GM12878 (cell line): ENCODE measurements around the gene MAMDC4. TPM values are rescaled to one million over a fixed set of nuclear protein-coding genes. Genes with fewer than 3 reads are reported as not detected.

Experiments used
- ATAC-seq: fragments of 200-7000 bp; cut with Tn5 transposase; 3 replicates; pipeline ENCODE4 v1.9.1; 2020; ENCODE audit warnings: mild to moderate bottlenecking, moderate library complexity
- BruUV-seq: library from RNA; stranded (reverse); fragments of 400-500 nt; replicated peaks from 2 replicates; lab custom pipeline; 2021; lab: Mats Ljungman, UMichigan
- CTCF ChIA-PET: fragments of 300-600 bp; sonication (Branson Sonifier 250); formaldehyde crosslinking; extraction: SDS; loops from one replicate; lab custom pipeline; 2021; ENCODE audit warnings: inconsistent platforms; lab: Yijun Ruan, JAX
- POLR2A ChIA-PET: fragments of 350-600 bp; formaldehyde crosslinking; extraction: SDS; loops from one replicate; lab custom pipeline; 2021; ENCODE audit warnings: inconsistent platforms; lab: Charles Lee
- RAD21 ChIA-PET: fragments of 300-600 bp; sonication (Branson Sonifier 250); formaldehyde crosslinking; loops from one replicate; lab custom pipeline; 2023; ENCODE audit warnings: antibody characterized with exemption; ENCODE audit not compliant: unreplicated experiment; lab: Charles Lee
- SMC1A ChIA-PET: fragments of 300-600 bp; sonication (Branson Sonifier 250); formaldehyde crosslinking; loops from one replicate; lab custom pipeline; 2023; ENCODE audit not compliant: unreplicated experiment, uncharacterized antibody; lab: Charles Lee
- DNase-seq: peaks from one replicate; pipeline ENCODE4 v3.0.0-alpha.2; 2011; ENCODE audit warnings: low read depth, low spot score
- FAIRE-seq: peaks from 3 replicates; lab custom pipeline; 2011; peaks lifted over from hg19 to GRCh38; lab: Jason Lieb, UNC
- H2AFZ ChIP-seq: 2 replicates; pipeline ENCODE4 v1.6.0; 2011; ENCODE audit warnings: low read depth, low read length, control low read depth; ENCODE audit not compliant: control insufficient read depth
- H3K27ac ChIP-seq: 2 replicates; pipeline ENCODE4 v1.5.1; 2011; ENCODE audit warnings: control low read depth; ENCODE audit not compliant: control insufficient read depth, insufficient read depth
- H3K27me3 ChIP-seq, 2 experiments: replicated peaks in 1 of 2; 2 replicates each; pipeline versions ENCODE4 v1.6.0 to v1.6.1; 2011; ENCODE audit warnings: low read length in 1 of 2; ENCODE audit not compliant: control insufficient read depth in 2 of 2, insufficient read depth in 2 of 2
- H3K36me3 ChIP-seq, 2 experiments: 2 replicates each; pipeline ENCODE4 v1.5.1; 2011; ENCODE audit warnings: low read length in 1 of 2; ENCODE audit not compliant: control insufficient read depth in 2 of 2, insufficient read depth in 2 of 2
- H3K4me1 ChIP-seq: 2 replicates; pipeline ENCODE4 v1.6.1; 2011; ENCODE audit warnings: mild to moderate bottlenecking, low read length, moderate library complexity, mixed read lengths; ENCODE audit not compliant: control insufficient read depth, insufficient read depth
- H3K4me2 ChIP-seq: 2 replicates; pipeline ENCODE4 v1.6.0; 2011; ENCODE audit warnings: control low read depth; ENCODE audit not compliant: control insufficient read depth, insufficient read depth
- H3K4me3 ChIP-seq: fragments of 200-600 bp; sonication (generic); 2 replicates; pipeline ENCODE4 v1.5.1; 2016
- H3K79me2 ChIP-seq: 2 replicates; pipeline ENCODE4 v1.6.0; 2011; ENCODE audit warnings: low read length; ENCODE audit not compliant: control insufficient read depth, insufficient read depth
- H3K9ac ChIP-seq: 2 replicates; pipeline ENCODE4 v1.8.0; 2011; ENCODE audit warnings: low read length, control low read depth, mixed read lengths; ENCODE audit not compliant: control insufficient read depth, insufficient read depth
- H3K9me3 ChIP-seq: replicated peaks from 3 replicates; pipeline ENCODE4 v1.5.1; 2011; ENCODE audit warnings: mild to moderate bottlenecking, low read length; ENCODE audit not compliant: control insufficient read depth, insufficient read depth
- H4K20me1 ChIP-seq: 2 replicates; pipeline ENCODE4 v1.6.0; 2011; ENCODE audit not compliant: control insufficient read depth, insufficient read depth
- FOXK2 ChIP-seq: fragments of 450-650 bp; IDR thresholded peaks from 2 replicates; pipeline ENCODE4 v1.6.1; 2017; ENCODE audit warnings: mild to moderate bottlenecking, moderate library complexity
- GATAD2B ChIP-seq: fragments of 450-650 bp; conservative IDR thresholded peaks from 2 replicates; pipeline ENCODE4 v1.6.1; 2017; ENCODE audit warnings: low read depth, mild to moderate bottlenecking, moderate library complexity
- NR2F1 ChIP-seq: fragments of 450-650 bp; conservative IDR thresholded peaks from 2 replicates; pipeline ENCODE4 v1.6.1; 2017; ENCODE audit warnings: mild to moderate bottlenecking
- POLR2A ChIP-seq: IDR thresholded peaks from 2 replicates; pipeline ENCODE4 v1.6.1; 2011; ENCODE audit warnings: low read depth, mild to moderate bottlenecking, low read length
- POLR2AphosphoS5 ChIP-seq: IDR thresholded peaks from 2 replicates; pipeline ENCODE4 v1.6.1; 2011; ENCODE audit warnings: mild to moderate bottlenecking, low read length, inconsistent platforms
- SMC3 ChIP-seq: IDR thresholded peaks from 2 replicates; pipeline ENCODE4 v1.6.1; 2011; ENCODE audit warnings: low read length, improper control_type of control experiment, borderline replicate concordance
- TAF1 ChIP-seq: IDR thresholded peaks from 2 replicates; pipeline ENCODE4 v1.6.1; 2011; ENCODE audit warnings: mild to moderate bottlenecking, low read depth, low read length, borderline replicate concordance
- TCF7 ChIP-seq: IDR thresholded peaks from 2 replicates; pipeline ENCODE4 v1.6.1; 2014; ENCODE audit warnings: antibody characterized with exemption, borderline replicate concordance
- ZNF207 ChIP-seq: fragments of 450-650 bp; IDR thresholded peaks from 2 replicates; pipeline ENCODE4 v1.6.1; 2014; ENCODE audit warnings: antibody characterized with exemption, mild to moderate bottlenecking, borderline replicate concordance
- ZNF274 ChIP-seq: IDR thresholded peaks from one replicate; pipeline ENCODE4 v1.8.0; 2011; ENCODE audit not compliant: insufficient read length, insufficient read depth
- WGBS: methylation state at CpG from one replicate; pipeline ENCODE4 v1.1.6; 2016; ENCODE audit warnings: low lambda C conversion rate; ENCODE audit not compliant: insufficient replicate concordance, insufficient coverage; ENCODE audit errors: missing lambda C conversion rate; 5-methylcytosine and 5-hydroxymethylcytosine counted together
- in situ Hi-C: fragments of 300-500 bp; cut with MboI; formaldehyde crosslinking; loops from 9 replicates; pipeline ENCODE4 v1.14.3; 2018; ENCODE audit warnings: mixed read lengths
- intact Hi-C: fragments of 100-400 bp; cut with micrococcal nuclease; formaldehyde crosslinking; loops from one replicate; pipeline ENCODE4 v1.14.2; 2022; ENCODE audit not compliant: unreplicated experiment
- polyA plus RNA-seq, 11 experiments: library from polyadenylated mRNA; depleted of rRNA in 4 of 11; unstranded in 6 of 11; stranded (reverse) in 5 of 11; fragments of >200 nt; fragmentation: Nextera tagmentation in 4 of 11; fragmentation: Illumina TruSeq in 1 of 11; extraction: Ambion mirVana in 4 of 11; extraction: Trizol in 1 of 11; gene quantifications; 1 replicate in 1 of 11; 2 replicates in 10 of 11; pipeline versions ENCODE4 v1.2.1 to v1.2.3, GENCODE V29; 2011 to 2016; ENCODE audit warnings: inconsistent platforms in 2 of 11, missing spikeins in 2 of 11, low read depth in 1 of 11
- total RNA-seq, 4 experiments: library from RNA; depleted of rRNA in 3 of 4; stranded (reverse); fragments of >200 nt in 3 of 4; fragmentation: Illumina TruSeq in 1 of 4; extraction: Trizol in 1 of 4; gene quantifications; 2 replicates each; pipeline versions ENCODE4 v1.2.1 to v1.2.3, GENCODE V29; 2013 to 2021
- TF ChIP-seq, protein P1 (sequence below): IDR thresholded peaks from 2 replicates; pipeline ENCODE4 v1.6.1; 2012; ENCODE audit warnings: low read depth, low read length, improper control_type of control experiment
- TF ChIP-seq, protein P2 (sequence below): fragments of 450-650 bp; IDR thresholded peaks from 2 replicates; pipeline ENCODE4 v1.6.1; 2017; ENCODE audit warnings: borderline replicate concordance
- TF ChIP-seq, protein P3 (sequence below): fragments of 450-650 bp; IDR thresholded peaks from 2 replicates; pipeline ENCODE4 v1.6.1; 2017; ENCODE audit warnings: mild to moderate bottlenecking
- TF ChIP-seq, protein P4 (sequence below): fragments of 450-650 bp; IDR thresholded peaks from 2 replicates; pipeline ENCODE4 v1.6.1; 2017; ENCODE audit warnings: mild to moderate bottlenecking, moderate library complexity

Gene MAMDC4
- total and polyA plus RNA-seq, 10 of the 15 experiments (the other 5 are each of a cell fraction or from before 2014, with no cell fraction given) = 0.22 to 5.7 (median 2.4) TPM; not detected in 1

DNA sequence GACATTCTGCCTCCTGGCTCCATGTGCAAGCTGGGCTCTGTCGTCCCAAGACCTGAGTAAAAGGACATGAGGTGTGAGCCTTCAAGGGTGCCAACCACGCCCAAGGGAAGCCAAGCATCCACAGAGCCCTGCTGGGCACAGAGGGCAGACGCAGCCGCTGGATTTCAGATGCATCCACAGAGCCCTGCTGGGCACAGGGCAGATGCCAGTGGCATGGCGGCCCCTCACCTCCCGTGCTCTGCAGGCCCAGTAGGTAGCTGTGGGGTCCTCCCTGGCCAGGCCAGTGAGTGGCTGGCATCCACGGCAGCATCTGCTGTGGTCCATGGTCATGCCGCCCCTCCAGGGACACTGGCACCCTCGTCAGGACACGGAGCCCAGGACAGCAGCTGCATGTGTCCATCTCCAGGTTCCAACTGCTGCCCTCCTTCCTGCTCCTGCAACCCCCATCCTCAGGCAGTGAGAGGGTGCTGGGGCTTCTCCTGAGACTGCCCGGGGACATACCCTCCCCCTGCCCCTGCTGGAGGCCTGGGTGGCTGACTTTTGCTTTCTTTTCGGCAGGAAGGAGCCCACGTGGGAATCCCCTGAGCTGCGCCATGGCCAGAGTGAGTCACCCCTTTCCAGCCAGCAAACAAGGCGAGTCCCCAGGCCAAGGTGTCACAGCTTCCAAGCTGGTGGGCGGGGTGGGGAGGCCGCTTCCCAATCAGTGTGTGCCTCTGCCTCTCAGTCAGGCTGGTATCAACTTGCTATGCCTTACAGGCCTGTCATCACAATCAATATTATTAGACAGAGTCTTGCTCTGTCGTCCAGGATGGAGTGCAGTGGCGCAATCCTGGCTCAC, 30.2 kb downstream of the MAMDC4 start:
- RAD21 ChIA-PET = interaction anchor here (0.7 to 2.0 kb wide), 8 partner anchors 13 to 152 kb away, joined by 3 to 23 read pairs (median 4); partner anchors contain the start of genes AJM1 and FUT7
- Histone ChIP-seq H3K36me3 (no peaks in the 10 kb centered on the region), H3K27ac (peak overlapping the region; percentile 85), H3K9me3 (no peaks in the 10 kb centered on the region), H4K20me1 (no peaks in the 10 kb centered on the region), H3K4me3 (peak overlapping the region; percentile 64), H3K4me1 (peaks cover 40% of the 10 kb centered on the region), H3K4me2 (peak overlapping the region; percentile 90), H3K27me3 (no peaks in the 10 kb centered on the region), H2AFZ (peak overlapping the region; percentile 72), H3K9ac (peak overlapping the region; percentile 67), H3K79me2 (peaks cover 20% of the 10 kb centered on the region)
- in situ Hi-C loops (no loop called here), intact Hi-C loops (loop anchor here (5.0 to 10.0 kb wide), 2 partner anchors 35 to 78 kb away; partner anchors contain the start of genes PHPT1 and RABL6)
- POLR2A ChIA-PET = interaction anchor here (0.8 to 4.6 kb wide), 11 partner anchors 9 to 268 kb away, joined by 3 to 41 read pairs (median 4); partner anchors contain the start of genes RABL6 and SAPCD2
- SMC1A ChIA-PET = interaction anchor here (0.6 to 8.0 kb wide), 8 partner anchors 10 to 72 kb away, joined by 3 to 70 read pairs (median 4); partner anchors contain the start of gene AJM1
- ATAC-seq (peak; percentile 69), FAIRE-seq (peak; percentile 94), DNase-seq (peak; percentile 73)
- no TSS peak for BruUV-seq
- CTCF ChIA-PET = interaction anchor here (1.1 to 6.9 kb wide), 8 partner anchors 16 to 153 kb away, joined by 3 to 46 read pairs (median 10); partner anchors contain the start of gene AJM1
- 6% methylated on average over 19 of the region's 19 CpGs for WGBS
- TF ChIP-seq TCF7 (no peak), NR2F1 (no peak), FOXK2 (no peak), POLR2A (peak; percentile 64), SMC3 (no peak), GATAD2B (peak; percentile 62), ZNF207 (no peak), TAF1 (no peak), ZNF274 (no peak), POLR2AphosphoS5 (no peak; the same call in 1 of the 2 replicates)
- TF ChIP-seq, protein P1, sequence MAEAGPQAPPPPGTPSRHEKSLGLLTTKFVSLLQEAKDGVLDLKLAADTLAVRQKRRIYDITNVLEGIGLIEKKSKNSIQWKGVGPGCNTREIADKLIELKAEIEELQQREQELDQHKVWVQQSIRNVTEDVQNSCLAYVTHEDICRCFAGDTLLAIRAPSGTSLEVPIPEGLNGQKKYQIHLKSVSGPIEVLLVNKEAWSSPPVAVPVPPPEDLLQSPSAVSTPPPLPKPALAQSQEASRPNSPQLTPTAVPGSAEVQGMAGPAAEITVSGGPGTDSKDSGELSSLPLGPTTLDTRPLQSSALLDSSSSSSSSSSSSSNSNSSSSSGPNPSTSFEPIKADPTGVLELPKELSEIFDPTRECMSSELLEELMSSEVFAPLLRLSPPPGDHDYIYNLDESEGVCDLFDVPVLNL = no peak
- TF ChIP-seq, protein P2, sequence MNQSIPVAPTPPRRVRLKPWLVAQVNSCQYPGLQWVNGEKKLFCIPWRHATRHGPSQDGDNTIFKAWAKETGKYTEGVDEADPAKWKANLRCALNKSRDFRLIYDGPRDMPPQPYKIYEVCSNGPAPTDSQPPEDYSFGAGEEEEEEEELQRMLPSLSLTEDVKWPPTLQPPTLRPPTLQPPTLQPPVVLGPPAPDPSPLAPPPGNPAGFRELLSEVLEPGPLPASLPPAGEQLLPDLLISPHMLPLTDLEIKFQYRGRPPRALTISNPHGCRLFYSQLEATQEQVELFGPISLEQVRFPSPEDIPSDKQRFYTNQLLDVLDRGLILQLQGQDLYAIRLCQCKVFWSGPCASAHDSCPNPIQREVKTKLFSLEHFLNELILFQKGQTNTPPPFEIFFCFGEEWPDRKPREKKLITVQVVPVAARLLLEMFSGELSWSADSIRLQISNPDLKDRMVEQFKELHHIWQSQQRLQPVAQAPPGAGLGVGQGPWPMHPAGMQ = no peak
- TF ChIP-seq, protein P3, sequence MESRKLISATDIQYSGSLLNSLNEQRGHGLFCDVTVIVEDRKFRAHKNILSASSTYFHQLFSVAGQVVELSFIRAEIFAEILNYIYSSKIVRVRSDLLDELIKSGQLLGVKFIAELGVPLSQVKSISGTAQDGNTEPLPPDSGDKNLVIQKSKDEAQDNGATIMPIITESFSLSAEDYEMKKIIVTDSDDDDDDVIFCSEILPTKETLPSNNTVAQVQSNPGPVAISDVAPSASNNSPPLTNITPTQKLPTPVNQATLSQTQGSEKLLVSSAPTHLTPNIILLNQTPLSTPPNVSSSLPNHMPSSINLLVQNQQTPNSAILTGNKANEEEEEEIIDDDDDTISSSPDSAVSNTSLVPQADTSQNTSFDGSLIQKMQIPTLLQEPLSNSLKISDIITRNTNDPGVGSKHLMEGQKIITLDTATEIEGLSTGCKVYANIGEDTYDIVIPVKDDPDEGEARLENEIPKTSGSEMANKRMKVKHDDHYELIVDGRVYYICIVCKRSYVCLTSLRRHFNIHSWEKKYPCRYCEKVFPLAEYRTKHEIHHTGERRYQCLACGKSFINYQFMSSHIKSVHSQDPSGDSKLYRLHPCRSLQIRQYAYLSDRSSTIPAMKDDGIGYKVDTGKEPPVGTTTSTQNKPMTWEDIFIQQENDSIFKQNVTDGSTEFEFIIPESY = no peak
- TF ChIP-seq, protein P4, sequence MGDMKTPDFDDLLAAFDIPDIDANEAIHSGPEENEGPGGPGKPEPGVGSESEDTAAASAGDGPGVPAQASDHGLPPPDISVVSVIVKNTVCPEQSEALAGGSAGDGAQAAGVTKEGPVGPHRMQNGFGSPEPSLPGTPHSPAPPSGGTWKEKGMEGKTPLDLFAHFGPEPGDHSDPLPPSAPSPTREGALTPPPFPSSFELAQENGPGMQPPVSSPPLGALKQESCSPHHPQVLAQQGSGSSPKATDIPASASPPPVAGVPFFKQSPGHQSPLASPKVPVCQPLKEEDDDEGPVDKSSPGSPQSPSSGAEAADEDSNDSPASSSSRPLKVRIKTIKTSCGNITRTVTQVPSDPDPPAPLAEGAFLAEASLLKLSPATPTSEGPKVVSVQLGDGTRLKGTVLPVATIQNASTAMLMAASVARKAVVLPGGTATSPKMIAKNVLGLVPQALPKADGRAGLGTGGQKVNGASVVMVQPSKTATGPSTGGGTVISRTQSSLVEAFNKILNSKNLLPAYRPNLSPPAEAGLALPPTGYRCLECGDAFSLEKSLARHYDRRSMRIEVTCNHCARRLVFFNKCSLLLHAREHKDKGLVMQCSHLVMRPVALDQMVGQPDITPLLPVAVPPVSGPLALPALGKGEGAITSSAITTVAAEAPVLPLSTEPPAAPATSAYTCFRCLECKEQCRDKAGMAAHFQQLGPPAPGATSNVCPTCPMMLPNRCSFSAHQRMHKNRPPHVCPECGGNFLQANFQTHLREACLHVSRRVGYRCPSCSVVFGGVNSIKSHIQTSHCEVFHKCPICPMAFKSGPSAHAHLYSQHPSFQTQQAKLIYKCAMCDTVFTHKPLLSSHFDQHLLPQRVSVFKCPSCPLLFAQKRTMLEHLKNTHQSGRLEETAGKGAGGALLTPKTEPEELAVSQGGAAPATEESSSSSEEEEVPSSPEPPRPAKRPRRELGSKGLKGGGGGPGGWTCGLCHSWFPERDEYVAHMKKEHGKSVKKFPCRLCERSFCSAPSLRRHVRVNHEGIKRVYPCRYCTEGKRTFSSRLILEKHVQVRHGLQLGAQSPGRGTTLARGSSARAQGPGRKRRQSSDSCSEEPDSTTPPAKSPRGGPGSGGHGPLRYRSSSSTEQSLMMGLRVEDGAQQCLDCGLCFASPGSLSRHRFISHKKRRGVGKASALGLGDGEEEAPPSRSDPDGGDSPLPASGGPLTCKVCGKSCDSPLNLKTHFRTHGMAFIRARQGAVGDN = peak; percentile 39; the same call in 1 of the 2 replicates
